Liver (tissue), 3 donors: ENCODE measurements around the gene GLIS1.

Experiments used
- JUND ChIP-seq, 2 donors: IDR thresholded peaks; 2 replicates each; pipeline ENCODE4 v1.6.1; 2016; ENCODE audit warnings: antibody characterized with exemption in 2 of 2
- RAD21 ChIP-seq, 2 donors: IDR thresholded peaks; 2 replicates each; pipeline ENCODE4 v1.6.1; 2016; ENCODE audit warnings: antibody characterized with exemption in 2 of 2, mild to moderate bottlenecking in 2 of 2
- REST ChIP-seq: IDR thresholded peaks from 2 replicates; pipeline ENCODE4 v1.6.1; 2016; ENCODE audit warnings: antibody characterized with exemption, mild to moderate bottlenecking
- RXRA ChIP-seq, 2 donors: IDR thresholded peaks; 2 replicates each; pipeline ENCODE4 v1.6.1; 2017 to 2018; ENCODE audit warnings: antibody characterized with exemption in 2 of 2, mild to moderate bottlenecking in 1 of 2
- SP1 ChIP-seq: IDR thresholded peaks from 2 replicates; pipeline ENCODE4 v1.6.1; 2018; ENCODE audit warnings: antibody characterized with exemption, mild to moderate bottlenecking
- YY1 ChIP-seq: IDR thresholded peaks from 2 replicates; pipeline ENCODE4 v1.6.1; 2016; ENCODE audit warnings: antibody characterized with exemption, mild to moderate bottlenecking
- ZBTB33 ChIP-seq: IDR thresholded peaks from 2 replicates; pipeline ENCODE4 v1.6.1; 2016; ENCODE audit warnings: antibody characterized with exemption
- TF ChIP-seq, protein P1 (sequence below): fragments of 150-350 bp; IDR thresholded peaks from 2 replicates; pipeline ENCODE4 v1.5.1; 2017; ENCODE audit warnings: improper control_type of control experiment, low read depth, low read length; ENCODE audit not compliant: missing input control
- TF ChIP-seq, protein P2 (sequence below): IDR thresholded peaks from 2 replicates; pipeline ENCODE4 v1.6.1; 2016; ENCODE audit warnings: antibody characterized with exemption
- TF ChIP-seq, protein P3 (sequence below): IDR thresholded peaks from 2 replicates; pipeline ENCODE4 v1.6.1; 2016; ENCODE audit warnings: antibody characterized with exemption
- donor health status: healthy.
- donor health status: healthy.

GRCh38 chr1:53536606-53537005 is 202.4 kb downstream of the GLIS1 start:
- TF ChIP-seq RXRA (IDR thresholded peaks at IDR 0.05) (no peak), RAD21 (IDR thresholded peaks at IDR 0.05) (no peak), SP1 (no peak), JUND (IDR thresholded peaks at IDR 0.05) (no peak), YY1 (no peak), ZBTB33 (no peak), REST (no peak)
- TF ChIP-seq, protein P1, sequence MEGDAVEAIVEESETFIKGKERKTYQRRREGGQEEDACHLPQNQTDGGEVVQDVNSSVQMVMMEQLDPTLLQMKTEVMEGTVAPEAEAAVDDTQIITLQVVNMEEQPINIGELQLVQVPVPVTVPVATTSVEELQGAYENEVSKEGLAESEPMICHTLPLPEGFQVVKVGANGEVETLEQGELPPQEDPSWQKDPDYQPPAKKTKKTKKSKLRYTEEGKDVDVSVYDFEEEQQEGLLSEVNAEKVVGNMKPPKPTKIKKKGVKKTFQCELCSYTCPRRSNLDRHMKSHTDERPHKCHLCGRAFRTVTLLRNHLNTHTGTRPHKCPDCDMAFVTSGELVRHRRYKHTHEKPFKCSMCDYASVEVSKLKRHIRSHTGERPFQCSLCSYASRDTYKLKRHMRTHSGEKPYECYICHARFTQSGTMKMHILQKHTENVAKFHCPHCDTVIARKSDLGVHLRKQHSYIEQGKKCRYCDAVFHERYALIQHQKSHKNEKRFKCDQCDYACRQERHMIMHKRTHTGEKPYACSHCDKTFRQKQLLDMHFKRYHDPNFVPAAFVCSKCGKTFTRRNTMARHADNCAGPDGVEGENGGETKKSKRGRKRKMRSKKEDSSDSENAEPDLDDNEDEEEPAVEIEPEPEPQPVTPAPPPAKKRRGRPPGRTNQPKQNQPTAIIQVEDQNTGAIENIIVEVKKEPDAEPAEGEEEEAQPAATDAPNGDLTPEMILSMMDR: no peak
- TF ChIP-seq, protein P2, sequence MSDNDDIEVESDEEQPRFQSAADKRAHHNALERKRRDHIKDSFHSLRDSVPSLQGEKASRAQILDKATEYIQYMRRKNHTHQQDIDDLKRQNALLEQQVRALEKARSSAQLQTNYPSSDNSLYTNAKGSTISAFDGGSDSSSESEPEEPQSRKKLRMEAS: no peak
- TF ChIP-seq, protein P3, sequence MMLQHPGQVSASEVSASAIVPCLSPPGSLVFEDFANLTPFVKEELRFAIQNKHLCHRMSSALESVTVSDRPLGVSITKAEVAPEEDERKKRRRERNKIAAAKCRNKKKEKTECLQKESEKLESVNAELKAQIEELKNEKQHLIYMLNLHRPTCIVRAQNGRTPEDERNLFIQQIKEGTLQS: no peak
